ENCODE measurements around the gene FMOD. TPM values are rescaled to one million over a fixed set of nuclear protein-coding genes. Genes with fewer than 3 reads are reported as not detected.

FMOD gene
- total and polyA plus RNA-seq, 8 donors = 14.7 to 422 (median 37.9) TPM

- peaks cover 25 to 57% (median 52%) of the 10 kb centered on the region in 4 donors for H3K4me1 ChIP-seq
- no peak for TF ChIP-seq EP300 (IDR thresholded peaks at IDR 0.05)
- peak; percentile 58 to 94 (median 90) for TF ChIP-seq POLR2AphosphoS5 (IDR thresholded peaks at IDR 0.05)
- TF ChIP-seq, protein P1, sequence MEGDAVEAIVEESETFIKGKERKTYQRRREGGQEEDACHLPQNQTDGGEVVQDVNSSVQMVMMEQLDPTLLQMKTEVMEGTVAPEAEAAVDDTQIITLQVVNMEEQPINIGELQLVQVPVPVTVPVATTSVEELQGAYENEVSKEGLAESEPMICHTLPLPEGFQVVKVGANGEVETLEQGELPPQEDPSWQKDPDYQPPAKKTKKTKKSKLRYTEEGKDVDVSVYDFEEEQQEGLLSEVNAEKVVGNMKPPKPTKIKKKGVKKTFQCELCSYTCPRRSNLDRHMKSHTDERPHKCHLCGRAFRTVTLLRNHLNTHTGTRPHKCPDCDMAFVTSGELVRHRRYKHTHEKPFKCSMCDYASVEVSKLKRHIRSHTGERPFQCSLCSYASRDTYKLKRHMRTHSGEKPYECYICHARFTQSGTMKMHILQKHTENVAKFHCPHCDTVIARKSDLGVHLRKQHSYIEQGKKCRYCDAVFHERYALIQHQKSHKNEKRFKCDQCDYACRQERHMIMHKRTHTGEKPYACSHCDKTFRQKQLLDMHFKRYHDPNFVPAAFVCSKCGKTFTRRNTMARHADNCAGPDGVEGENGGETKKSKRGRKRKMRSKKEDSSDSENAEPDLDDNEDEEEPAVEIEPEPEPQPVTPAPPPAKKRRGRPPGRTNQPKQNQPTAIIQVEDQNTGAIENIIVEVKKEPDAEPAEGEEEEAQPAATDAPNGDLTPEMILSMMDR (IDR thresholded peaks at IDR 0.05) = peak in 3 of 7 experiments; percentile 13 to 41 (median 18)
- TF ChIP-seq POLR2A (IDR thresholded peaks at IDR 0.05) = peak in 2 of 4 donors; percentile 10 to 61
- no peaks in the 10 kb centered on the region for H3K27me3 ChIP-seq
- intact Hi-C loops (cut with DNase I; ENCODE audit: low total_unique reads) = no loop called here
- 0 to 2% (median 1%) methylated on average over 11 to 22 of the region's 22 CpGs for WGBS, 5 donors
- H3K9me3 ChIP-seq = no peaks in the 10 kb centered on the region
- peak overlapping the region; percentile 76 to 99 (median 92) for H3K4me3 ChIP-seq
- H3K27ac ChIP-seq = peak overlapping the region; percentile 91 to 100 (median 97)
- H3K36me3 ChIP-seq = peaks cover 18 to 44% (median 43%) of the 10 kb centered on the region in 4 donors
- peak; percentile 91 to 95 for DNase-seq
Measured at GRCh38 chr1:203306089-203306964, 44.6 kb downstream of the FMOD start.

- TF ChIP-seq, protein P1 (IDR thresholded peaks at IDR 0.05) = no peak
- TF ChIP-seq EP300 (IDR thresholded peaks at IDR 0.05) (no peak), POLR2A (IDR thresholded peaks at IDR 0.05) (no peak), POLR2AphosphoS5 (IDR thresholded peaks at IDR 0.05) (no peak)
- Histone ChIP-seq H3K27ac (peak overlapping the region; percentile 91 to 100 (median 97)), H3K27me3 (no peaks in the 10 kb centered on the region), H3K4me3 (peak overlapping the region; percentile 76 to 99 (median 92)), H3K9me3 (no peaks in the 10 kb centered on the region), H3K36me3 (peaks cover 18 to 42% (median 40%) of the 10 kb centered on the region in 4 donors), H3K4me1 (peaks cover 25 to 56% (median 48%) of the 10 kb centered on the region in 4 donors)
- WGBS, 5 donors = 0 to 2% (median 1%) methylated on average over 10 to 21 of the region's 21 CpGs
- no peak for DNase-seq
- intact Hi-C loops (cut with DNase I; ENCODE audit: low total_unique reads) = no loop called here
Measured at GRCh38 chr1:203305809-203306088, 45.2 kb downstream of the FMOD start.

GRCh38 chr1:203304919-203305808, 45.8 kb downstream of the FMOD start, which contains the start of gene BTG2:
TSS of gene BTG2 (plus strand) at chr1:203305519. CDS start at chr1:203305607, 88 bp downstream.
- intact Hi-C loops (cut with DNase I; ENCODE audit: low total_unique reads) = no loop called here
- Histone ChIP-seq H3K36me3 (peaks cover 18 to 36% (median 35%) of the 10 kb centered on the region in 4 donors), H3K27ac (peak within 1 kb of the TSS; percentile 91 to 100 (median 97)), H3K27me3 (no peaks in the 10 kb centered on the region), H3K4me3 (peak within 1 kb of the TSS; percentile 76 to 99 (median 92)), H3K4me1 (peaks cover 25 to 50% (median 42%) of the 10 kb centered on the region in 4 donors), H3K9me3 (no peaks in the 10 kb centered on the region)
- peak; percentile 96 to 98 for DNase-seq
- TF ChIP-seq POLR2A (IDR thresholded peaks at IDR 0.05) (peak in 3 of 4 donors; percentile 70 to 100 (median 99)), POLR2AphosphoS5 (IDR thresholded peaks at IDR 0.05) (peak; percentile 95 to 100 (median 100)), EP300 (IDR thresholded peaks at IDR 0.05) (peak; percentile 59)
- TF ChIP-seq, protein P1 (IDR thresholded peaks at IDR 0.05) = no peak
- WGBS, 5 donors = 2 to 5% (median 2%) methylated on average over 38 to 79 of the region's 79 CpGs
